A673 (cell line): ENCODE measurements around the gene DPP9.

ENCODE experiments used
- EZH2 ChIP-seq: fragments of 200-600 bp; sonication (generic); IDR thresholded peaks from 2 replicates; pipeline ENCODE4 v1.6.1; 2017; ENCODE audit warnings: borderline replicate concordance, low read depth, mild to moderate bottlenecking, mixed read lengths, antibody characterized with exemption, low read length; ENCODE audit not compliant: poor library complexity, severe bottlenecking
- TF ChIP-seq, protein P1 (sequence below): fragments of 300-800, 200-600 bp; sonication (generic); conservative IDR thresholded peaks from 2 replicates; pipeline ENCODE4 v1.5.1; 2017; ENCODE audit warnings: low read depth, mild to moderate bottlenecking, antibody characterized with exemption, low read length, moderate library complexity, mixed read lengths

DNA sequence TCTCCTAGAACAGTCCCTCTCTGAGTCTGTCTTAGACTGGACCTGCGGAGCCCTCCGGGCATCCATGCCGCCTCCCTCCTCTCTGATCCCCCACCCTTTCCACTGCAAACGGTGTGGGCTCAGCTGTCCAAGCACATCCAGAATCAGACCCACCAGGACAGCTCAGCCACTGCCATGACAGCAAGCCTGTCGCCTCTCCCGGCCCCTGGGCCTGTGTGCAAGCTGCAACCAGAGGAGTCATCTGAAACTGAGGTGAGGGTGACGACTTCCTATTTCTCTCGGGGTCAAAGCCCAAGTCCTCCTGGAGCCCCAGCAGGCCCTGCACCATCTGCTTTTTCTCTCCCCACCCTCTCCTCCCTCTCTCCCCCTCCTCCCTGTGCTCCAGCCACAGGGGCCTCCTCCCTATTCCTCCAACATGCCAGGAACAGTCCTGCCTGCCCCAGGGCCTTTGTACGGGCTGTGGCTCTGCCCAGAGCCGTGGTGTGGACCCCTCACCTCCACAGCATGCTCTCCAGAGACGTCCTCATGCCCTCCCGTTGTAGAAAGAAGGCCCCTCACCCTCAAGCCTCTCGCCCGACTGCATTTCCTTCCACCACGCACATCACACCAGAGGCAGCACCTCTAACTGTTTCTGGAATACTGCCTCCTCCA lies 30.0 kb downstream of the DPP9 start:
- TF ChIP-seq EZH2: no peak
- TF ChIP-seq, protein P1, sequence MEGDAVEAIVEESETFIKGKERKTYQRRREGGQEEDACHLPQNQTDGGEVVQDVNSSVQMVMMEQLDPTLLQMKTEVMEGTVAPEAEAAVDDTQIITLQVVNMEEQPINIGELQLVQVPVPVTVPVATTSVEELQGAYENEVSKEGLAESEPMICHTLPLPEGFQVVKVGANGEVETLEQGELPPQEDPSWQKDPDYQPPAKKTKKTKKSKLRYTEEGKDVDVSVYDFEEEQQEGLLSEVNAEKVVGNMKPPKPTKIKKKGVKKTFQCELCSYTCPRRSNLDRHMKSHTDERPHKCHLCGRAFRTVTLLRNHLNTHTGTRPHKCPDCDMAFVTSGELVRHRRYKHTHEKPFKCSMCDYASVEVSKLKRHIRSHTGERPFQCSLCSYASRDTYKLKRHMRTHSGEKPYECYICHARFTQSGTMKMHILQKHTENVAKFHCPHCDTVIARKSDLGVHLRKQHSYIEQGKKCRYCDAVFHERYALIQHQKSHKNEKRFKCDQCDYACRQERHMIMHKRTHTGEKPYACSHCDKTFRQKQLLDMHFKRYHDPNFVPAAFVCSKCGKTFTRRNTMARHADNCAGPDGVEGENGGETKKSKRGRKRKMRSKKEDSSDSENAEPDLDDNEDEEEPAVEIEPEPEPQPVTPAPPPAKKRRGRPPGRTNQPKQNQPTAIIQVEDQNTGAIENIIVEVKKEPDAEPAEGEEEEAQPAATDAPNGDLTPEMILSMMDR: no peak
